Astrocyte (in vitro differentiated cells and primary cell): Measurements from ENCODE around the gene ANKRD23. TPM values are rescaled to one million over a fixed set of nuclear protein-coding genes. Genes with fewer than 3 reads are reported as not detected.

ENCODE experiments used
- DNase-seq: peaks from one replicate; pipeline ENCODE4 v3.0.0-alpha.2; 2010; ENCODE audit warnings: low read depth
- FAIRE-seq: peaks from 2 replicates; lab custom pipeline; 2011; peaks lifted over from hg19 to GRCh38; lab: Jason Lieb, UNC
- H2AFZ ChIP-seq: 2 replicates; pipeline ENCODE4 v1.6.0; 2012; ENCODE audit warnings: low read depth, low read length, inconsistent platforms
- H3K27ac ChIP-seq: 2 replicates; pipeline ENCODE4 v1.5.1; 2011; ENCODE audit warnings: low read depth, low read length, inconsistent platforms
- H3K27me3 ChIP-seq: 2 replicates; pipeline ENCODE4 v1.6.0; 2011; ENCODE audit warnings: low read length, inconsistent platforms; ENCODE audit not compliant: insufficient read depth
- H3K36me3 ChIP-seq: 2 replicates; pipeline ENCODE4 v1.5.1; 2011; ENCODE audit warnings: low read length, inconsistent platforms; ENCODE audit not compliant: insufficient read depth
- H3K4me1 ChIP-seq: 2 replicates; pipeline ENCODE4 v1.5.1; 2011; ENCODE audit warnings: low read length, inconsistent platforms; ENCODE audit not compliant: insufficient read depth
- H3K4me2 ChIP-seq: 2 replicates; pipeline ENCODE4 v1.6.0; 2012; ENCODE audit warnings: low read length, inconsistent platforms
- H3K4me3 ChIP-seq: 2 replicates; pipeline ENCODE4 v1.5.1; 2011; ENCODE audit warnings: low read depth, mild to moderate bottlenecking, low read length, inconsistent platforms; ENCODE audit not compliant: insufficient read depth
- H3K79me2 ChIP-seq: 2 replicates; pipeline ENCODE4 v1.6.0; 2012; ENCODE audit warnings: mild to moderate bottlenecking, low read length, inconsistent platforms; ENCODE audit not compliant: insufficient read depth
- H3K9ac ChIP-seq: 2 replicates; pipeline ENCODE4 v1.6.0; 2012; ENCODE audit warnings: mild to moderate bottlenecking, low read length, inconsistent platforms
- H3K9me3 ChIP-seq: 2 replicates; pipeline ENCODE4 v1.5.1; 2012; ENCODE audit warnings: low read depth, mild to moderate bottlenecking, low read length, inconsistent platforms; ENCODE audit not compliant: insufficient read depth
- H4K20me1 ChIP-seq: 2 replicates; pipeline ENCODE4 v1.6.0; 2012; ENCODE audit warnings: low read length, inconsistent platforms; ENCODE audit not compliant: insufficient read depth
- H3K27ac Mint-ChIP-seq: one replicate; pipeline ENCODE4 v1.8.0; 2021; ENCODE audit warnings: mild to moderate bottlenecking, mixed read lengths; ENCODE audit not compliant: unreplicated experiment
- H3K27me3 Mint-ChIP-seq: one replicate; pipeline ENCODE4 v1.8.0; 2021; ENCODE audit warnings: low read depth, mixed read lengths; ENCODE audit not compliant: unreplicated experiment
- H3K36me3 Mint-ChIP-seq: one replicate; pipeline ENCODE4 v1.8.0; 2021; ENCODE audit warnings: low read depth, mixed read lengths; ENCODE audit not compliant: unreplicated experiment
- H3K4me1 Mint-ChIP-seq: one replicate; pipeline ENCODE4 v1.8.0; 2021; ENCODE audit warnings: low read depth, mixed read lengths; ENCODE audit not compliant: unreplicated experiment
- H3K4me3 Mint-ChIP-seq: one replicate; pipeline ENCODE4 v1.8.0; 2021; ENCODE audit warnings: mild to moderate bottlenecking, moderate library complexity, mixed read lengths; ENCODE audit not compliant: unreplicated experiment
- H3K9me3 Mint-ChIP-seq: one replicate; pipeline ENCODE4 v1.8.0; 2021; ENCODE audit warnings: mild to moderate bottlenecking, mixed read lengths; ENCODE audit not compliant: unreplicated experiment
- CTCF ChIP-seq: IDR thresholded peaks from 2 replicates; pipeline ENCODE4 v1.5.1; 2011; ENCODE audit warnings: low read depth, mild to moderate bottlenecking, inconsistent platforms, low read length, moderate library complexity; ENCODE audit not compliant: insufficient read depth
- EZH2 ChIP-seq: IDR thresholded peaks from 2 replicates; pipeline ENCODE4 v1.6.1; 2012; ENCODE audit warnings: mild to moderate bottlenecking, low read length, inconsistent platforms; ENCODE audit not compliant: insufficient read depth
- total RNA-seq: library from RNA; stranded (reverse); gene quantifications from 2 replicates; pipeline ENCODE4 v1.2.1, GENCODE V29; 2021

Gene ANKRD23
- total RNA-seq, 1 donor from 2014 or later: 2.5 TPM

GRCh38 chr2:96844405-96844808 is 586 bp upstream of the ANKRD23 start:
- Histone ChIP-seq H3K9ac (no peak overlapping the region), H3K36me3 (no peaks in the 10 kb centered on the region), H3K79me2 (no peaks in the 10 kb centered on the region), H2AFZ (no peak overlapping the region), H4K20me1 (no peaks in the 10 kb centered on the region), H3K4me1 (peaks cover 3% of the 10 kb centered on the region), H3K9me3 (no peaks in the 10 kb centered on the region), H3K27me3 (no peaks in the 10 kb centered on the region), H3K27ac (no peak overlapping the region), H3K4me2 (no peak overlapping the region), H3K4me3 (no peak overlapping the region)
- no peak overlapping the region for H3K4me3 Mint-ChIP-seq
- H3K4me1 Mint-ChIP-seq: no peaks in the 10 kb centered on the region
- H3K27ac Mint-ChIP-seq: no peak overlapping the region
- TF ChIP-seq CTCF (no peak), EZH2 (no peak)
- H3K27me3 Mint-ChIP-seq: no peaks in the 10 kb centered on the region
- H3K36me3 Mint-ChIP-seq: peaks cover 16% of the 10 kb centered on the region
- DNase-seq (no peak), FAIRE-seq (no peak)
- no peaks in the 10 kb centered on the region for H3K9me3 Mint-ChIP-seq

GRCh38 chr2:96842600-96842999 is 1.2 kb downstream of the ANKRD23 start:
- H3K4me3 Mint-ChIP-seq: no peak overlapping the region
- Histone ChIP-seq H3K27ac (no peak overlapping the region), H3K9ac (no peak overlapping the region)

More at GRCh38 chr2:96842600-96842999, 1.2 kb downstream of the ANKRD23 start:
- no peak overlapping the region for H2AFZ ChIP-seq
- peaks cover 16% of the 10 kb centered on the region for H3K36me3 Mint-ChIP-seq
- no peaks in the 10 kb centered on the region for H3K9me3 ChIP-seq
- no peaks in the 10 kb centered on the region for H3K27me3 ChIP-seq
- no peaks in the 10 kb centered on the region for H4K20me1 ChIP-seq
- H3K9me3 Mint-ChIP-seq: no peaks in the 10 kb centered on the region
- no peaks in the 10 kb centered on the region for H3K27me3 Mint-ChIP-seq
- no peak for FAIRE-seq
- no peak overlapping the region for H3K27ac Mint-ChIP-seq
- no peaks in the 10 kb centered on the region for H3K36me3 ChIP-seq
- H3K4me3 ChIP-seq: no peak overlapping the region
- H3K4me1 ChIP-seq: peaks cover 5% of the 10 kb centered on the region
- H3K4me2 ChIP-seq: no peak overlapping the region
- H3K79me2 ChIP-seq: no peaks in the 10 kb centered on the region
- TF ChIP-seq EZH2 (no peak), CTCF (no peak)
- H3K4me1 Mint-ChIP-seq: no peaks in the 10 kb centered on the region
- DNase-seq: no peak
